Breast epithelium (tissue), 4 donors: ENCODE measurements around the gene RBM22. TPM values are rescaled to one million over a fixed set of nuclear protein-coding genes. Genes with fewer than 3 reads are reported as not detected.
A peak's percentile ranks its signal among the peaks of the same experiment; 100 is the strongest.

Experiments used
- DNase-seq, 2 donors: peaks; one replicate each; pipeline ENCODE4 v3.0.0-alpha.2; 2019; ENCODE audit warnings: low spot score in 2 of 2
- H3K27ac ChIP-seq, 2 donors: fragments of 200-600 bp; sonication (generic) in 1 of 2; one replicate each; pipeline ENCODE4 v1.5.1; 2016 to 2019; ENCODE audit warnings: mild to moderate bottlenecking in 1 of 2
- H3K27me3 ChIP-seq, 2 donors: fragments of 200-600 bp; sonication (generic) in 1 of 2; one replicate each; pipeline versions ENCODE4 v1.5.1 to v1.6.0; 2017 to 2019; ENCODE audit warnings: control low read depth in 1 of 2, mild to moderate bottlenecking in 1 of 2
- H3K36me3 ChIP-seq: fragments of 200-600 bp; one replicate; pipeline ENCODE4 v1.5.1; 2019
- H3K4me1 ChIP-seq, 2 donors: fragments of 200-600 bp; sonication (generic); one replicate each; pipeline ENCODE4 v1.5.1; 2016 to 2019; ENCODE audit warnings: control low read depth in 1 of 2
- H3K4me3 ChIP-seq, 3 donors: fragments of 200-600 bp; sonication (generic); 1 replicate in 2 of 3; 2 replicates in 1 of 3; pipeline ENCODE4 v1.5.1; 2016 to 2019; ENCODE audit warnings: mild to moderate bottlenecking in 3 of 3, moderate library complexity in 2 of 3
- H3K9me3 ChIP-seq, 2 donors: fragments of 200-600 bp; sonication (generic) in 1 of 2; one replicate each; pipeline ENCODE4 v1.5.1; 2016 to 2019; ENCODE audit warnings: control low read depth in 1 of 2
- CTCF ChIP-seq, 3 donors: fragments of 450-650 bp; IDR thresholded peaks; one replicate each; pipeline ENCODE4 v1.5.1; 2016 to 2017; ENCODE audit warnings: antibody characterized with exemption in 3 of 3, mild to moderate bottlenecking in 3 of 3, moderate library complexity in 3 of 3
- POLR2A ChIP-seq: fragments of 450-650 bp; IDR thresholded peaks from one replicate; pipeline ENCODE4 v1.6.1; 2016; ENCODE audit warnings: antibody characterized with exemption, mild to moderate bottlenecking, moderate library complexity
- POLR2AphosphoS5 ChIP-seq, 3 donors: sonication (generic); formaldehyde crosslinking; IDR thresholded peaks; one replicate each; pipeline ENCODE4 v1.6.1; 2017; ENCODE audit warnings: antibody characterized with exemption in 3 of 3
- intact Hi-C: fragments of 100-400 bp; cut with DNase I; formaldehyde crosslinking; loops from one replicate; pipeline ENCODE4 v1.15.1; 2023; ENCODE audit warnings: low total_unique reads
- total RNA-seq, 3 donors: library from RNA; depleted of rRNA; stranded (reverse); fragments of >200 nt; gene quantifications; one replicate each; pipeline ENCODE4 v1.1.0, GENCODE V29; 2016

The RBM22 gene
- total RNA-seq, 3 donors from 2014 or later = 40.5 to 57.8 (median 44.9) TPM

GRCh38 chr5:150660108-150660831 is 40.6 kb downstream of the RBM22 start:
- DNase-seq = peak in 1 of 2 donors; percentile 16
- H3K4me1 ChIP-seq = peaks cover 0 to 7% of the 10 kb centered on the region in 2 donors
- H3K9me3 ChIP-seq = no peaks in the 10 kb centered on the region
- TF ChIP-seq POLR2AphosphoS5 (IDR thresholded peaks at IDR 0.05) (no peak), POLR2A (no peak), CTCF (IDR thresholded peaks at IDR 0.05) (no peak)
- peak overlapping the region in 1 of 2 donors; percentile 25 for H3K27ac ChIP-seq
- no peaks in the 10 kb centered on the region for H3K27me3 ChIP-seq
- H3K36me3 ChIP-seq = no peaks in the 10 kb centered on the region
- no peak overlapping the region for H3K4me3 ChIP-seq
- intact Hi-C loops = no loop called here

GRCh38 chr5:150659360-150660107 is 41.3 kb downstream of the RBM22 start:
- TF ChIP-seq CTCF (IDR thresholded peaks at IDR 0.05) (no peak), POLR2A (no peak), POLR2AphosphoS5 (IDR thresholded peaks at IDR 0.05) (no peak)
- peak overlapping the region in 1 of 2 donors; percentile 25 for H3K27ac ChIP-seq
- peaks cover 0 to 7% of the 10 kb centered on the region in 2 donors for H3K4me1 ChIP-seq
- DNase-seq = peak in 1 of 2 donors; percentile 12
- H3K9me3 ChIP-seq = no peaks in the 10 kb centered on the region
- no peak overlapping the region for H3K4me3 ChIP-seq
- no peaks in the 10 kb centered on the region for H3K27me3 ChIP-seq
- no peaks in the 10 kb centered on the region for H3K36me3 ChIP-seq
- intact Hi-C loops = loop anchor here (10.0 kb wide), 2 partner anchors 65 to 195 kb away; no protein-coding TSS in a partner anchor

GRCh38 chr5:150658699-150659265 is 42.1 kb downstream of the RBM22 start:
- no peak overlapping the region for H3K4me3 ChIP-seq

GRCh38 chr5:150658121-150658520 is 42.7 kb downstream of the RBM22 start:
- H3K4me1 ChIP-seq = peaks cover 0 to 7% of the 10 kb centered on the region in 2 donors
- H3K4me3 ChIP-seq = no peak overlapping the region
- DNase-seq = no peak
- no peaks in the 10 kb centered on the region for H3K27me3 ChIP-seq
- TF ChIP-seq CTCF (IDR thresholded peaks at IDR 0.05) = no peak
- no peak for TF ChIP-seq POLR2AphosphoS5 (IDR thresholded peaks at IDR 0.05)
- no peak for TF ChIP-seq POLR2A
- H3K27ac ChIP-seq = peak overlapping the region in 1 of 2 donors; percentile 80
- no peaks in the 10 kb centered on the region for H3K9me3 ChIP-seq
- intact Hi-C loops = loop anchor here (10.0 kb wide), 2 partner anchors 63 to 193 kb away; no protein-coding TSS in a partner anchor
- H3K36me3 ChIP-seq = no peaks in the 10 kb centered on the region

More at GRCh38 chr5:150658699-150659265, 42.1 kb downstream of the RBM22 start:
- TF ChIP-seq POLR2AphosphoS5 (IDR thresholded peaks at IDR 0.05) (no peak), POLR2A (no peak)
- Histone ChIP-seq H3K36me3 (no peaks in the 10 kb centered on the region), H3K4me1 (peaks cover 0 to 7% of the 10 kb centered on the region in 2 donors), H3K27me3 (no peaks in the 10 kb centered on the region), H3K9me3 (no peaks in the 10 kb centered on the region), H3K27ac (no peak overlapping the region)
- intact Hi-C loops = loop anchor here (10.0 kb wide), 2 partner anchors 64 to 194 kb away; no protein-coding TSS in a partner anchor
- no peak for DNase-seq
